B cell (primary cell): ENCODE measurements around the gene PRRG4. TPM values are rescaled to one million over a fixed set of nuclear protein-coding genes. Genes with fewer than 3 reads are reported as not detected.

Experiments used
- ATAC-seq: fragments of 200-7000 bp; cut with Tn5 transposase; one replicate; pipeline ENCODE4 v1.10.0; 2021; ENCODE audit warnings: low read depth, mild to moderate bottlenecking, moderate number of reproducible peaks, moderate library complexity
- CTCF ChIA-PET: fragments of 350-600 bp; sonication (Branson Sonifier 250); formaldehyde crosslinking; loops from one replicate; lab custom pipeline; 2021; ENCODE audit warnings: antibody characterized with exemption, inconsistent platforms; lab: Charles Lee
- POLR2A ChIA-PET: fragments of 350-600 bp; sonication (Branson Sonifier 250); formaldehyde crosslinking; loops from one replicate; lab custom pipeline; 2021; ENCODE audit warnings: antibody characterized with exemption; lab: Charles Lee
- DNase-seq: peaks from one replicate; pipeline ENCODE4 v3.0.0; 2013
- H2AFZ ChIP-seq: 2 replicates; pipeline ENCODE4 v1.6.1; 2012; ENCODE audit warnings: mild to moderate bottlenecking, low read depth, low read length; ENCODE audit not compliant: insufficient read depth, poor library complexity, severe bottlenecking
- H3K27ac ChIP-seq, 2 donors: 1 replicate in 1 of 2; 2 replicates in 1 of 2; pipeline ENCODE4 v1.5.1; 2012 to 2013; ENCODE audit warnings: low read length in 2 of 2, mild to moderate bottlenecking in 2 of 2, moderate library complexity in 1 of 2
- H3K27me3 ChIP-seq, 4 experiments: fragments of 200-600 bp in 1 of 4; sonication (generic) in 1 of 4; replicated peaks in 1 of 4; 1 replicate in 2 of 4; 2 replicates in 2 of 4; pipeline versions ENCODE4 v1.6.1 to v1.7.0; 2013 to 2016; ENCODE audit warnings: low read length in 3 of 4, mild to moderate bottlenecking in 2 of 4, mixed read lengths in 1 of 4, moderate library complexity in 1 of 4; ENCODE audit not compliant: insufficient read depth in 4 of 4, control insufficient read depth in 3 of 4; ENCODE audit errors: control extremely low read depth in 1 of 4
- H3K36me3 ChIP-seq, 2 experiments: replicated peaks in 1 of 2; 1 replicate in 1 of 2; 2 replicates in 1 of 2; pipeline versions ENCODE4 v1.6.1 to v1.7.1; 2013; ENCODE audit warnings: low read length in 1 of 2; ENCODE audit not compliant: insufficient read depth in 2 of 2, control insufficient read depth in 1 of 2; ENCODE audit errors: control extremely low read depth in 1 of 2, extremely low read depth in 1 of 2
- H3K4me1 ChIP-seq, 2 donors: fragments of 200-600 bp in 1 of 2; sonication (generic) in 1 of 2; 1 replicate in 1 of 2; 2 replicates in 1 of 2; pipeline versions ENCODE4 v1.5.1 to v1.6.1; 2013 to 2017; ENCODE audit warnings: low read length in 2 of 2; ENCODE audit not compliant: control insufficient read depth in 2 of 2, insufficient read depth in 2 of 2
- H3K4me2 ChIP-seq: replicated peaks from 2 replicates; pipeline ENCODE3; 2012; ENCODE audit warnings: mild to moderate bottlenecking, low read depth, low read length; ENCODE audit not compliant: poor library complexity, severe bottlenecking
- H3K4me3 ChIP-seq, 5 experiments: fragments of 200-600 bp in 1 of 5; sonication (generic) in 1 of 5; 1 replicate in 3 of 5; 2 replicates in 2 of 5; pipeline versions ENCODE4 v1.5.1 to v1.7.0; 2011 to 2016; ENCODE audit warnings: low read length in 4 of 5, mild to moderate bottlenecking in 4 of 5, low read depth in 2 of 5, control low read depth in 1 of 5, moderate library complexity in 1 of 5; ENCODE audit not compliant: insufficient read depth in 1 of 5; ENCODE audit errors: control extremely low read depth in 1 of 5, extremely low read depth in 1 of 5
- H3K79me2 ChIP-seq: fragments of 200-600 bp; sonication (generic); one replicate; pipeline ENCODE4 v1.6.0; 2016; ENCODE audit warnings: low read length; ENCODE audit not compliant: control insufficient read depth, insufficient read depth
- H3K9ac ChIP-seq: fragments of 200-600 bp; sonication (generic); 2 replicates; pipeline ENCODE4 v1.6.1; 2017; ENCODE audit warnings: mild to moderate bottlenecking, low read length, moderate library complexity
- H3K9me3 ChIP-seq, 3 donors: one replicate each; pipeline versions ENCODE4 v1.6.1 to v1.7.1; 2013; ENCODE audit warnings: low read length in 2 of 3; ENCODE audit not compliant: control insufficient read depth in 2 of 3, insufficient read depth in 1 of 3; ENCODE audit errors: control extremely low read depth in 1 of 3
- H4K20me1 ChIP-seq: 2 replicates; pipeline ENCODE4 v1.6.0; 2012; ENCODE audit warnings: mild to moderate bottlenecking, low read length; ENCODE audit not compliant: insufficient read depth, control insufficient read depth, poor library complexity, severe bottlenecking
- H3K27ac Mint-ChIP-seq: one replicate; pipeline ENCODE4 v1.8.0; 2021; ENCODE audit warnings: mixed read lengths
- H3K27me3 Mint-ChIP-seq: one replicate; pipeline ENCODE4 v1.8.0; 2021; ENCODE audit warnings: mixed read lengths
- H3K4me1 Mint-ChIP-seq: one replicate; pipeline ENCODE4 v1.8.0; 2021; ENCODE audit warnings: mixed read lengths
- H3K4me3 Mint-ChIP-seq: one replicate; pipeline ENCODE4 v1.8.0; 2021; ENCODE audit warnings: mixed read lengths
- H3K9me3 Mint-ChIP-seq: one replicate; pipeline ENCODE4 v1.8.0; 2022; ENCODE audit warnings: mixed read lengths; ENCODE audit not compliant: insufficient read depth
- EZH2 ChIP-seq: IDR thresholded peaks from 2 replicates; pipeline ENCODE4 v1.6.1; 2012; ENCODE audit warnings: borderline replicate concordance, low read depth, mild to moderate bottlenecking, moderate library complexity, low read length; ENCODE audit not compliant: insufficient read depth, poor library complexity, severe bottlenecking
- WGBS: methylation state at CpG from one replicate; pipeline ENCODE4 v1.1.5; 2013; ENCODE audit warnings: missing lambda C conversion rate; ENCODE audit not compliant: insufficient coverage; 5-methylcytosine and 5-hydroxymethylcytosine counted together
- intact Hi-C: fragments of 100-400 bp; cut with micrococcal nuclease; formaldehyde crosslinking; loops from one replicate; pipeline ENCODE4 v1.10.0; 2022
- polyA plus RNA-seq: library from polyadenylated mRNA; depleted of rRNA; stranded (reverse); fragments of >200 nt; gene quantifications from 2 replicates; pipeline ENCODE4 v1.2.3, GENCODE V29; 2012
- total RNA-seq, 2 donors: library from RNA; stranded (reverse); fragments of 120-200 nt in 1 of 2; gene quantifications; 1 replicate in 1 of 2; 2 replicates in 1 of 2; pipeline versions ENCODE4 v1.2.3 to v1.2.4, GENCODE V29; 2013 to 2022
- TF ChIP-seq, protein P1 (sequence below): fragments of 200-600 bp; IDR thresholded peaks from one replicate; pipeline ENCODE4 v1.8.0; 2022; ENCODE audit warnings: antibody characterized with exemption, mild to moderate bottlenecking

PRRG4 gene
- total and polyA plus RNA-seq, 2 donors (not counting 1 experiment from before 2014, with no cell fraction given): 0.07 TPM; not detected in 1

DNA sequence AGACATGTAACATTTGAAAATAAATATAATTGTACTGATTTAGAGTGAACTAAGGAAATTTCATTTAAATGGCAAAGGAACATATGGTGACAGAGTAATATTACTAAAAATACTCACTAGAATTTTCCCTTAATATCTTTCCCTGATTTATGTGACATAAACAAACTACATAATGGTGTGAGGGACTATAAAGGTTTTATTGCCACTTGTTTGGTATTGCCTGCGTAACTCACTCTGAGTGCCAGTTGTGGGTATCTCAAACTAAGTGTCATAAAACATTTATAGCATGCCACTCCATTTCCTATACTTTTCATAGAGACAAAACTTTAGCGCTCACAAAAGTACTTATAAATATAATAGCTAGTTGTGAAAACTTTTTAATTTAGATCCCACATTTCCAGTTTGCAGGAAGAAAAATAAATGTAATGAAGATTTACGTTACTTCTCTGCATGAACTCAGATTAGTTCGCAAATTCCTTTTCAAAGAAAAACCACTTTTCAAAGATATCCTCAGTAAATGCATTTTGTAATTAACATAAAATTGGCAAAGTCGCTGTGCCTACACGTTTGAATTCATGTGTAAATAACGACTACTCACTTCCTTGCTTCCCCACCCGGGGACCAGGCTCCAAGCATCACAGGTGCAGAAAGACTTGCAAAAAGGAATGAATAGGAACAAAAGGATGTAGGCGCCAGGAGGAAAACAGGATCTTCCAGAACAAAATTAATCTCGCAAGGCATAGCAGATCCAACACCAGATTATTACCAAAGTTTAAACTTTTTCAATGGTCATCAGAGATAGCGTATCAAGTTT lies 61.3 kb downstream of the PRRG4 start:
- ATAC-seq: no peak
- CTCF ChIA-PET: no interaction called here
- no peaks in the 10 kb centered on the region for H3K27me3 Mint-ChIP-seq
- no peak overlapping the region for H3K9ac ChIP-seq
- no peaks in the 10 kb centered on the region for H4K20me1 ChIP-seq
- no peak overlapping the region for H3K4me3 ChIP-seq
- intact Hi-C loops: loop anchor here (5.0 to 10.0 kb wide), 3 partner anchors 884 to 1384 kb away; partner anchors contain the start of genes CAPRIN1, ELP4, FBXO3 and IMMP1L
- H3K4me3 Mint-ChIP-seq: peak overlapping the region; percentile 89
- no peak overlapping the region for H3K27ac Mint-ChIP-seq
- peaks cover 0 to 10% (median 0%) of the 10 kb centered on the region in 3 donors for H3K9me3 ChIP-seq
- no peak overlapping the region for H3K4me2 ChIP-seq
- H3K27ac ChIP-seq: no peak overlapping the region
- no peak overlapping the region for H2AFZ ChIP-seq
- H3K79me2 ChIP-seq: peaks cover 28% of the 10 kb centered on the region
- no peaks in the 10 kb centered on the region for H3K36me3 ChIP-seq
- DNase-seq: peak; percentile 12
- H3K27me3 ChIP-seq: no peaks in the 10 kb centered on the region
- H3K4me1 ChIP-seq: peaks cover 12 to 16% of the 10 kb centered on the region in 2 donors
- POLR2A ChIA-PET: no interaction called here
- H3K9me3 Mint-ChIP-seq: no peaks in the 10 kb centered on the region
- H3K4me1 Mint-ChIP-seq: peaks cover 27% of the 10 kb centered on the region
- no peak for TF ChIP-seq EZH2
- TF ChIP-seq, protein P1, sequence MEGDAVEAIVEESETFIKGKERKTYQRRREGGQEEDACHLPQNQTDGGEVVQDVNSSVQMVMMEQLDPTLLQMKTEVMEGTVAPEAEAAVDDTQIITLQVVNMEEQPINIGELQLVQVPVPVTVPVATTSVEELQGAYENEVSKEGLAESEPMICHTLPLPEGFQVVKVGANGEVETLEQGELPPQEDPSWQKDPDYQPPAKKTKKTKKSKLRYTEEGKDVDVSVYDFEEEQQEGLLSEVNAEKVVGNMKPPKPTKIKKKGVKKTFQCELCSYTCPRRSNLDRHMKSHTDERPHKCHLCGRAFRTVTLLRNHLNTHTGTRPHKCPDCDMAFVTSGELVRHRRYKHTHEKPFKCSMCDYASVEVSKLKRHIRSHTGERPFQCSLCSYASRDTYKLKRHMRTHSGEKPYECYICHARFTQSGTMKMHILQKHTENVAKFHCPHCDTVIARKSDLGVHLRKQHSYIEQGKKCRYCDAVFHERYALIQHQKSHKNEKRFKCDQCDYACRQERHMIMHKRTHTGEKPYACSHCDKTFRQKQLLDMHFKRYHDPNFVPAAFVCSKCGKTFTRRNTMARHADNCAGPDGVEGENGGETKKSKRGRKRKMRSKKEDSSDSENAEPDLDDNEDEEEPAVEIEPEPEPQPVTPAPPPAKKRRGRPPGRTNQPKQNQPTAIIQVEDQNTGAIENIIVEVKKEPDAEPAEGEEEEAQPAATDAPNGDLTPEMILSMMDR: no peak
- 50% methylated on average over 1 of the region's 11 CpGs for WGBS
